ENCODE results near the gene DAP.
"Not testable (repeated sequence)": the region's sequence is repeated elsewhere in the genome, so short reads cannot be mapped to it uniquely, and the experiment has no call there.

Gene DAP

DNA sequence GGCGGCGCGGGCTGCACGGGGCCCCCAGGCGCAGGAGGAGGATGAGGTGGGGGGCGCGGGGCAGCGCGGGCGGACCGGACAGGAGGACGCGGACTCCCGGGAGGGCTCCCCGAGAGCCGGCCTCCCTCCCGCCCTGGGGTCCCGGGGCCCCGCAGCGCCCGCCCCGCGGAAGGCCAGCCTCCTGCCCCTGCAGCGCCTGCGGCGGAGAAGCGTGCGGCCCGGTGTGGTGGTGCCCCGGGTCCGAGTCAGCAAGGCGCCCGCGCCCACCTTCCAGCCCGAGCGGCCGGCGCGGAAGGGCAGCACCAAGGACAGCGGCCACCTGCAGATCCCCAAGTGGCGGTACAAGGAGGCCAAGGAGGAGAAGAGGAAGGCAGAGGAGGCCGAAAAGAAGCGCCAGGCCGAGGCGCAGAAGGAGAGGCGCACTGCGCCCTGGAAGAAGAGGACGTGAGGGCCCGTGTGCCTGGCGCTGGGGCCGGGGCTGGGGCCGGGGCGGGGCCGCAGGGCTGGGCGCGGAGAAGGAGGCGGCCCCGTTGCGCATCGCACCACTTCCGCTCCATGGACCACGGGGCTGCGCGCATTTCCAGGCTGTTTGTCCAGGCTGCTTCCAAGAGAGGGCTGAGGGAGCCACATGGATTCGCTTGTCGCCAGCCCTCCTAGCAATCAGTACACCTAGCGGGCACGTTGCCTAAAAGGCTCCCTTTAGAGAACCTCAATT is 111.2 kb downstream of the DAP start:
- DNase-seq: peak; percentile 55

DNA sequence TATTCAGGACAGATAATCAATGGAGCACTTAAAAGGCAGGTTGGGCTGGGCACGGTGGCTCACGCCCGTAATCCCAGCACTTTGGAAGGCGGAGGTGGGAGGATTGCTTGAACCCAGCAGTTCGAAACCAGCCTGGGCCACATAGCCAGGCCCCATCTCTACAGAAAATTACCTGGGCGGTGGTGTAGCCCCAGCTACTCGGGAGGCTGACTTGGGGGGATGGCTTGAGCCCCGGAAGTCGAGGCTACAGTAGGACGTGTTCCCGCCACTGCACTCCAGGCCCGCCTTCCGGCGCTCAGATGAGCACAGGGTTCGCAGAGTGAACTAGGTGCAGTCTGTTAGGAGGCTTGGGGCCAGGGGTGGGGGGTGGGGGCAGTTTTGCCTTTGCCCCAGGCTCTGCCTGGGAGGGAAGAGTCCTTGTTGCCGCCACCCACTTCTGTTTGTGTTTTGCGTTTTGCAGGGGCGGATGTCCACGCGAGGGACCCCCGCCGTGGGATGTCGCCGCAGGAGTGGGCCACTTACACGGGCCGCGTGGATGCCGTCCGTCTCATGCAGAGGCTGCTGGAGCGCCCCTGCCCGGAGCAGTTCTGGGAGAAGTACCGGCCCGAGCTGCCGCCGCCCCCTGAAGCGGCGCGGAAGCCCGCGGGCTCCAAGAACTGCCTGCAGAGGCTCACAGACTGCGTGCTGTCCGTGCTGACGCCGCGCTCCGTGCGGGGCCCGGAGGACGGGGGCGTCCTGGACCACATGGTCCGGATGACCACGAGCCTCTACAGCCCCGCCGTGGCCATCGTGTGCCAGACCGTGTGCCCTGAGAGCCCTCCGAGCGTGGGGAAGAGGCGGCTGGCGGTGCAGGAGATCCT is 112.0 kb downstream of the DAP start:
- peak; percentile 15 for DNase-seq

DNA sequence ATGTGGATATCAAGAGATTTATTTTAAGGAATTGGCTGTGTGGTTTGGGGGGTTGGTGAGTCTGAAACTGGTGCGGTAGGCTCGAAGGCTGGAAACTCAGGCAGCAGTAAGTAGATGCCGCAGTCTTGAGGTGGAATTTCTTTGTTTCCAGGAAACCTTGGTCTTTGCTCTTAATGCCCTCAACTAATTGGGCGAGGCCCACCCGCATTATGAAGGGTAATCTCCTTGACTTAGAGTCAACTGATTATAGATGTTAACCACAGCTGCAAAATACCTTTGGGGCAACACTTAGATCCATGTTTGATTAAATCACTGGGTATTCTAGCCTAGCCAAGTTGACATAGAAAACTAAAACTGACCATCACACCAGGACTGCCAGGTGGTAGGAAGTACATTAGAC is 113.4 kb downstream of the DAP start:
- no peak for DNase-seq

DNA sequence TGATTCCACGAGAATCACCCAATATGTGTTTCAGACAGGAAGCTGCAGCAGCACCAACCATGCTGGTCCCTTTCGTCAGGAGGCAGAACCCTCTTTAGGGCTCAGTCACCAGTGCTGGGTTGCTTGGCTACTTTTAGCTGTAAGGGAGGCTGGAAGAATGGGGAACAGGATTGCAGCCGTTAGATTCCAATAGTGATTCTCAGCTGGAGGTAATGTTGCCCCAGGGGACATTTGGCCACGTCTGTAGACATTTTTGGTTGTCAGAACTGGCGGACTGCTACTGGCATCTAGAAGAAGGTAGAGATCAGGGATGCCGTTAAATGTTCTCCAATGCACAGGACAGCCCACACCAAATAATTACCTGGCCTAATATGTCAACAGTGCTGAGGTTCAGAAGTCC is 115.4 kb downstream of the DAP start:
- no peak for DNase-seq

DNA sequence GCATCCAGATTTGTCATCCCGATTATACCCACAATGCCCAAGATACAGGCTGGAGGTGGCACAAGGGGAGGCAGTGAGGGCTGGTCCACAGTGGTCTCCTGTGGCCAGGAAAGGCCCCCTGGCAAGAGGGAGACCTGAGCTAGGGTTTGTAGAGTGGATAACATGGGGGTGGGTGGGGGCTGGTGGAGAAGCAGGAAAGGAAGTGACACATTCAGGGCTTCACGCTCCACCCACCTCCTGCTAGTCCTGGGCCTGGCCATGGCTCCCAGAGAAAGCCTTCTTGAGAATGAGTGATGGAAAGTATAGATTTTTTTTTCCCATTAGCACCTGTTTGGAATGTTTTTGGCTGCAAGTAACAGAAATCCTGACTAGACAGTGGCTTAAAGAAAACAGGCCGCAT is 115.9 kb downstream of the DAP start:
- no peak for DNase-seq

DNA sequence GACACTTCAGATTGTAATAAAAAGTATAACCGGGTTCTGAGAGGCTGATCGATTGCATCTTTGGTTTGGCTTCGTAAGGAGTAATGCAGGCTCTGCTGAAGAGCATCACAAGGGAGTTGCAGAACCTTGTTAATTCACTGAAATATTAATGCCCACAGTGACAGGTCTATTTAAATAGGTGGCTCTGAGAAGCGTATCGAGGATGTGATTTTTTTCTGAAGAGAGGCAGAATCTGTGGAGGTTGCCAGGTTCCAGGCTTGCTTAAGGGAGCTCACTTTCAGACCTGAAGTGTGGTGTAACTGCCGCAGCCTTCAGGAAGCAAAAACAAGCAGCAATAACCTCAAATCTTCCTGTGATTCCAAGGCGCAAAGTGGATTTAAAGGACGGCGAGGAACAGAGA is 116.8 kb downstream of the DAP start:
- DNase-seq: no peak

DNA sequence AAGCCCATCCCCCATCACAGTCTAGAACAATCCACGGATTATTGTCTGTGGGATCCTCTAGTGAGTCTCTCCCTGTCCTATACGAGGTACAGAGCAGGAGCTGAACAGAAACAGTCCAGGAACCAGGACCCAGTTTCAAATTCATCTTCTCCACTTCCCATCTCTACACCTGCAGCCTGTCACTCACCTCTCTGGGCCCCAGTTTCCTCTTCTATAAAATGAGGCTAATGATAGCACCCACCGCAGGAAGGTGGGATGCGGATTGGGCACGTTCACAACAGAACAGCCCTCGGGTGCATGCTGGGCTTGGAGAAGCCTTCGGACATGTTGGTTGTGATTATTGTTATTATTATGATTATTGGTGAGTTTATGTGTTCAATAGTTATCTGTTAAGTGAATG is 118.7 kb downstream of the DAP start:
- DNase-seq: no peak

DNA sequence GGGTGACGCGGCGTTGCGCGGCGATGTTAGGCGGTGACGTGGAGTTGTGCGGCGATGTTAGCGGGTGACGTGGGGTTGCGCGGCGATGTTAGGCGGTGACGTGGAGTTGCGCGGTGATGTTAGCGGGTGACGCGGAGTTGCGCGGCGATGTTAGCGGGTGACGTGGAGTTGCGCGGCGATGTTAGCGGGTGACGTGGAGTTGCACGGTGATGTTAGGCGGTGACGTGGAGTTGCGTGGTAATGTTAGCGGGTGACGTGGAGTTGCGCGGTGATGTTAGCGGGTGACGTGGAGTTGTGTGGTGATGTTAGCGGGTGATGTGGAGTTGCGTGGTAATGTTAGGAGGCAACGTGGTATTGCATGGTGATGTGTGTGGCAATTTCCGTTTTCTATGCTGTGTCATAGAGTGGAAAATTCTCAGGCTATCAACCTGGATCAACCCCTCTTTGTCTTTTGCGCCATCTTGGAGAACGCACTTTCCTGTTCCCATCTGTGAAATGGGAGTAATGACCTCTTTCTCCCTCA is 121.1 kb downstream of the DAP start:
- no peak for DNase-seq

DNA sequence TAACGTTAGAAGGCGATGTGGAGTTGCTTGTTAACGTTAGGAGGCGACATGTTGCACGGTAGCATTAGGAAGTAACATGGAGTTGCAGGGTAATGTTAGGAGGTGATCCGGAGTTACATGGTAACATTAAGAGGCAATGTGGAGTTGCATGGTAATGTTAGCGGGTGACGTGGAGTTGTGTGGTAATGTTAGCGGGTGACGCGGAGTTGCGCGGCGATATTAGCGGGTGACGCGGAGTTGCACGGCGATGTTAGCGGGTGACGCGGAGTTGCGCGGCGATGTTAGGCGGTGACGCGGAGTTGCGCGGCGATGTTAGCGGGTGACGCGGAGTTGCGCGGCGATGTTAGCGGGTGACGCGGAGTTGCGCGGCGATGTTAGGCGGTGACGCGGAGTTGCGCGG is 122.3 kb downstream of the DAP start:
- not testable (repeated sequence) for DNase-seq

DNA sequence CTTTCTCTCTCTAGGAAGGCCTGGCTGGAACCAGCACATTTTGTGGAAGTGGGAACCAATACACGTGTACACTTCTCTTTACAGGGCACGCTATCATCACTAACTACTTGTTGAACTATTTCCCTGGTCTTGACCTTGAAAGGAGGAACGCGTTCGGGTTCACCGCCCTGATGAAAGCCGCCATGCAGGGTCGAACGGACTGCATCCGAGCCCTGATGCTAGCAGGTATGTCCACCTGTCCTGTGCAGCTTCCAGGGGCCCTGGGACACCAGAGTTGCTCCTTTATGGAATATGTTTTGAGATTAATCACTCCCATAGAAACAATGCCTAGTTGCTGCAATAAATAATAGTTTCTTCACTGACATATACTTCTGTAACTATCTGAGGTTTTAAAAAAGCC is 123.1 kb downstream of the DAP start:
- no peak for DNase-seq

DNA sequence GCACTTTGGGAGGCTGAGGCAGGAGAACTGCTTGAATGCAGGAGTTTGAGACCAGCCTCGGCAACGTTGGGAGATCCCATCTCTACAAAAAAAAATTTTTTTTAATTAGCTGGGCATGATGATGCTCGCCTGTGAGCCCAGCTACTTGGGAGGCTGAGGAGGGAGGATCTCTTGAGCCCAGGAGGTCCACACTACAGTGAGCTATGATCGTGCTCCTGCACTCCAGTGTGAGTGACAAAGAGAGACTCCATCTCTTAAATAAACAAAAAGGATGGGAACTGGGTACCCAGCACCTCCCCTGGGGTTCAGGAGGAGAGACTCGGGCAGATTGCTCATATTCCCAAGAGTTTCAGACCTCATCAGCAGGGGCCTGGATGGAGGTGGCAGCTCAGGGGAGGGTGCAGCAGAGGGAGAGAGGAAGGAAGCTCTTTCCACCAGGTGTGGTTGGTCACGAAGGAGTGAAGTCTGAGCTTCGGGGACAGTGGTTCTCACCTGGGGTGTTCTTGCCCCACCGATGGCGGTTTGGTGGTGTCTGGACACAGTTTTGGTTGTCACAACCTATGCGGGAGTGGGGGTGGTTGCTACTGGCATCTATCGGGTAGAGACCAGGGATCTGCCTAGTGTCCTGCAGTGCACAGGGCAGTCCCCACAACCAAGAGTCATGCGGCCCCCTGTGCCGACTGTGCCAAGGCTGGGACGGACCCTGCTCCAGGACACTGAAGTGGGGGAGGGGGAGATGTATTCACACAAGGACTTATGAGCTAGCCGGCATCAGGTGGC is 124.5 kb downstream of the DAP start:
- no peak for DNase-seq

DNA sequence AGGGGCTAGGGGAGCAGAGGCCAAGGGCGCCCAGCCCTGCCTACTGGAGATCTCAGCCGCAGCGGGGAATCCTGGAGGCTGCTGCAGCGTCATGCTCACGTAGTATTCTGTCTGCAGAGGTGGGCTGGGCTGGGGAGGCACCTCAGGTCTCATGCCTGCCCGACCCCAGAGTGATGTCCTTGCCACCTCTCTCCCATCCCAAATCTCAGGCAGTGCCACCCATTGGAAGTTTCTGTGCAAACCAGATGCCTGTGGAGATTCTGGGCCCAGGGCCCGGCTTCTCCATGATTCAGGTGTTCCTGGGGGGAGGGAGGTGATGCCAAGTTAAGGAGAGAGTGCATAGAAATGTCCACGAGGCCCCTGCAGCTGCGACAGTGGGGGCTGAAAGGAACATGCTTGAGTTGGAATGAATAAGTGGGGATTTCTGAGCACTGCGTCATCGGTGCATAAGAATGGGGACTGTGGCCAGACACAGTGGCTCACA is 125.1 kb downstream of the DAP start:
- no peak for DNase-seq

DNA sequence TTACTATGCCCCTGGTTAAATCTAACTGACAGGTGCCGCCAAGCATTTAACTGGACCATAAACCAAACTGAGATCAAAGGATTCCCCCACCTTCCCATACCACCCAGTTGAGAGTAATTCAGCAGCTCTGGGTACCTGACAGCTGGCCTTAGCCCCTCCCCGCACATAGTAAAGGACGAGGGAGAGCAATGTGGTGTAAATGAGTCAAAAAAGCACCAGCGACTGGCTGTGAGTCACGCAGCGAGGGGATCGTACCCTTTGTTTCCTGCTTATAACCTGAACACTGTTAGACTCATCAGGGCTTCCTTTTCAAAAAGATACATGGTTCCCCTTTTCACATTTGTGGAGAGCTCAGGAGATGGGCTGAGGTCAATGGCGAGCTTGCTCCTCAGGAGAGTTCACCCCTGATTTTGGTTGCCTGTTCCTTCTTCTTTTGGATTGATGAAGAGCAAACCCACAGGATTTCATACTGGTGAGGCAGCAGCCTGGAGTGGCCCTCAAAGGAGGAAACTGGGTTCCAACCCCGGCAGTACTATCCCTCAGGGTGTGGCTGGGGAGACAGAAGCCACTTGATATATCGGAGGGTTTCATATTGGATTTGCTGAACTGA is 125.7 kb downstream of the DAP start:
- DNase-seq: no peak

DNA sequence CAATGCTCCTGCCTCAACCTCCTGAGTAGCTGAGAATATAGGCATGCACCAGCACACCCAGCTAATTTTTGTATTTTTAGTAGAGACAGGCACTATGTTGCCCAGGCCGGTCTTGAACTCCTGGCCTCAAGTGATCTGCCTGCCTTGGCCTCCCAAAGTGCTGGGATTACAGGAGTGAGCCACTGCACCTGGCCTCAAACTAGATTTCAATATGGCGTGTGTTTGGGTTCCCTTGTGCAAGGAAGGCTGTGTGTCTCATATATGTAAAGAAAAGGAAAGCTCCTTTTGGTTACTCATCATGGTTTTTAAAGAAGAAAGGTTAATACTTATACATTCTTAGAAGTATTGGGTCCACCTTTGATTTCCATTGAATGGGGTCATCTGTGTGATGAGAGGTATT is 126.5 kb downstream of the DAP start:
- no peak for DNase-seq

DNA sequence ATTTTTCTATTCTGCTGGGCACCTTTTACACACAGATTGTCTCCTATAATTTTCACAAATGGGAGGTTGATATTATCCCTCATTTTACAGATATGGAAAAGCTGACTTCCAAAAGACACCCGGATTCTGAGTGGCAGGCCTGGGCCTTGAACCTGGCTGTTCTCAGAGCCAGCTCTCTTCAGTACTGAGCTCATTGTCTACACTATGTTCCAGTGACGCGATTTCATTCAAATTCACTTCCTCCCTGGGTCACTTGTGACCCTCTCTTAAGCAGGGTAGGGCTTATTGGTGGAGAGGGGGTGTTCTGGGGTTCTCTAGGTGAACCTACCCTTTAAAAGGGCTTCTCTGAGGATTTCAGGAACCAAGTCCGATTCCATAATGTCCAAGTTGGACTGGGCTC is 127.0 kb downstream of the DAP start:
- no peak for DNase-seq

DNA sequence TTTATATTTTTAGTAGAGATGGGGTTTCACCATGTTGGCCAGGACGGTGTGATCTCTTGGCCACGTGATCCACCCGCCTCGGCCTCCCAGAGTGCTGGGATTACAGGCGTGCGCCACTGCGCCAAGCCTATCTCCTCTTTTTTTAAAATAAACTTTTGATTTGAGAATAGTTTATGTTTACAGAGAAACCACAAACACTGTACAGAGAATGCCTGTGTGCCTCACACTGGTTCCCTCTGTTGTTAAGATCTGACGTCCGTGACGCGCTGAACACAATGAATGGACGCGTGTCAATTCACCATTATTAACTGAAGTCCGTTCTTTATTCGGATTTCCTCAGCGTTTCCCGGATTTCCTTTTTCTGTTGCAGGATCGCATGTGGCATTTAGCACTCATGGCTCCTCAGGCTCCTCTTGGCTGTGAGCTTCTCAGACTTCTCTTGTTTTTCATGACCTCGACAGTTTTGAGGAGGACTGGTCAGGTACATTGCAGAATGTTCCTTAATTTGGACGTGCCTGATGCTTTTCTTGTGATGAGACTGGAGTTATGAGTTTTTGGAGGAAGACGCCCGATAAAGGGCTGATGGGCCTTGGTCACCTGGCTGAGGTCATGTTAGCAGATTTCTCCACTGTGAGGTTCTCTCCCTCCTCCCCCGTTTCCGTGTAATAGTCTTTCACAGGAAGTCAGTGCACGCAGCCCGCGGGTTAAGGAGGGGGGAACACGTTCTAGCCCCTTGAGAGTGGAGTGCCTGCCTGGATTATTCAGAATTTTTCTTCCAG is 127.6 kb downstream of the DAP start:
- DNase-seq: no peak

DNA sequence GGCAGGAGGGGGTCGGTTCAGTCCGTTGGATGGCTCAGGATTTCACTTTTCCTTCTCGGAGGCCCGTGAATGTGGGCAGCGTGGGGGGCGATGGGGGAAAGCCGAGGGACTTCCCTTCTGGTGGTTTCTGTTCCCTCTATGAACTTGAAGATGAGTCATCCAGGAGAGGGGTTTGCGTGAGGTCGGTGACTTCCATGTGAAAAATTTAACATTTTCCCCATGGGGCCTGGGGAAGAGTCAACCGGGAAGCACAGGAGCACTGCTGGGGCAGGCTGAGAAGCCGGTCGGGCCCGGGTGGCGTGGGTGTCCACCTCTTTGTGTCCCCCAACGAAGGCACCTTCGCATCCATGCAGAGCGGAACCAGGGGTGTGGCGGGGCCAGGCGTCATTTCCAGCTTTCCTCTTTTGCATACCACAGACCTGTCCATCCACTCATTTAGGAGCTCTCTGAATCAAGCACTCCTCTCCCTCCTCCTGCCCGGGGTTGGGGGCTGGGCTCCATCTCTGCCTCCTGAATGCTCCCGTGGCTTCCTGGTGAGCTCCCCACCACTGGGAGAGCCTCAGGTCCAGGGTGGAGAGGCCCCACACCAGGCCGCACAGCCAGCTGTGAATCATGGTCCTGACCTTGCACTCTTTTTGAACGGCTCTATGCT is 128.8 kb downstream of the DAP start:
- no peak for DNase-seq

DNA sequence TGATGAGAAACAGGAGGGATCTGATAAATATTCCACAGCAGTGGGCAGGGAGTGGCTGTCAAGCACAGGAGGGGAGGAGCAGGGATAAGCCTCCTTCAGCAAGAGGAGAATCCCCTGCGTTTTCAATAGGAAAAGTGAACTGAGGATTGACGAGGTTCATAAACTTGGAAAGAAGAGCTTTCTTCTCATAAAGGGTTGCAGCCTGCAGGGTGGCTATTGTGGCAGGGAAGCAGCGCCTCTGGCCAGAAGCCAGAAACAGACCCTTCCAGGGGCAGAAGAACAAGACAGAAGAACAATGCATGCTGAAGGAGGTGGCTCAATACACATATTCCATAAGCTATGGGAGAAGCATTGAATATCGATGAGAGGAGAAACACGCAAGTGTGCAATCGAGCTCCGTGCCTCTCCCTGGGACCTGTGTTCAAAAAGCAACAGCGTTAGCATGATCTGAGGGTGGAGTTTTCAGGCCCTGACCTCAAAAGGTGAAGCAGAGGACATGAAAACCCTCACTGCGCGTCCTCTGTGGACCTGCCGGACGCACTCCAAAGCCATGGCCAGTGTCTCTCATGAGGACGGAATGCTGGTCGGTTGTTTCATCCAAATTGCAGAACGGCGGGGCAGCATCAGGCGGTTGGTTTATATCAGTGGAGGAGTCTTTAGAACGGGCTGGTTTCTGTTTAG is 129.6 kb downstream of the DAP start:
- no peak for DNase-seq

DNA sequence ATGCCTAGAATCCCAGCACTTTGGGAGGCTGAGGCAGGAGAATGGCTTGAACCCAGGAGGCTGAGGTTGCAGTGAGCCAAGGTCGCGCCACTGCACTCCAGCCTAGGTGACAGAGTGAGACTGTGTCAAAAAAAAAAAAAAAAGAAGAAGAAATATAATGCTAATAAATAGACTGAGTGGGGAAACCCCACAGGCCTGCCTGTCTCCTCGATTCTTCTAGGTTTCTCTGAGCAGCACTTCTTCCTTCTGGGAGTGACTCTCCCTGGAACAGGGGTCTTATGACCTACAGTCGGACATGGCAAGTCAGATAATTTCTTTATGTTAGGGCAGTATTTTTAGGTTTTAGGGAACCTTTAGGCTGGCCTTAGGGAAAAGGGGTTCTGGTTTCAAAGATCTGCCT is 130.3 kb downstream of the DAP start:
- not testable (repeated sequence) for DNase-seq

DNA sequence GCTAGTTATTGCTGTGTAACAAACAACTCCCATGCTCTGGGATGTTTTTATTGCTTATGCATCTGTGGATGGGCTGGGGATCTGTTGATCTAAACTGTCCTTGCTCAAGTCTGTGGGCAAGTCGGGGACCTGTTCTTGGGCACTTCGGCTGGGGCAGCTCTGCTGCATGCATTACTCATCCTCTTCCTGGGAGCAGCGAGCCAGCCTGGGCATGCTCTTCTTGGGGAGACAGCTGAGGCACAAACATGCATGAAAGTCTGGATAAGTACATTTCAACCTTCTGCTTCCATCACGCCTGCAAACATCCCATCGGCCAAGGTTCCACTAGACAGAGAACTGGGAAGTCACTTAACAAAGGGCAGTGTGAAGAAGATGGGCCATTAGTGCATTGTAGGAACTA is 130.9 kb downstream of the DAP start:
- DNase-seq: no peak

DNA sequence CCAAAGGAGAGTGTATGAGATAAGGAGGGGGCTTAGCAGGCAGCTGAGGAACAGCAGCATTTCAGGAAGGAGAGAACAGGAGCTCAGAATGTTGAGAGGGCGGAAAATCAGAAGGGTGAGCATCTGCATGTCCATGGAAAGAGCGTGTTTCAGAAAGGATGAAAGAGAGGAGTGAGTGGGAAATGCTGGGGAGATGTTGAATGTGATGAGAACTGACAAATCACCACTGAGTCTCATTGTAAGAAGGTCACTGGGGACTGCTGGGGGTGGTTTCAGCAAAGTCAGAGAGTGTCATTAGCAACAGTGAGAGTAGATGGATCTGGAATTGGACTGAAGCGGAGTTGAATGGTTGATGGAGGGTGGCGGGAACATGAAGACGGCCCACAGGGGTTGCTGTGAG is 131.4 kb downstream of the DAP start:
- no peak for DNase-seq

Measured in left hindlimb (tissue), 1 donor.